A673 (cell line): ENCODE measurements around the gene AP2B1.

Experiments
- EZH2 ChIP-seq: fragments of 200-600 bp; sonication (generic); IDR thresholded peaks from 2 replicates; pipeline ENCODE4 v1.6.1; 2017; ENCODE audit warnings: borderline replicate concordance, low read depth, mild to moderate bottlenecking, mixed read lengths, antibody characterized with exemption, low read length; ENCODE audit not compliant: poor library complexity, severe bottlenecking
- TF ChIP-seq, protein P1 (sequence below): fragments of 300-800, 200-600 bp; sonication (generic); conservative IDR thresholded peaks from 2 replicates; pipeline ENCODE4 v1.5.1; 2017; ENCODE audit warnings: low read depth, mild to moderate bottlenecking, antibody characterized with exemption, low read length, moderate library complexity, mixed read lengths

DNA sequence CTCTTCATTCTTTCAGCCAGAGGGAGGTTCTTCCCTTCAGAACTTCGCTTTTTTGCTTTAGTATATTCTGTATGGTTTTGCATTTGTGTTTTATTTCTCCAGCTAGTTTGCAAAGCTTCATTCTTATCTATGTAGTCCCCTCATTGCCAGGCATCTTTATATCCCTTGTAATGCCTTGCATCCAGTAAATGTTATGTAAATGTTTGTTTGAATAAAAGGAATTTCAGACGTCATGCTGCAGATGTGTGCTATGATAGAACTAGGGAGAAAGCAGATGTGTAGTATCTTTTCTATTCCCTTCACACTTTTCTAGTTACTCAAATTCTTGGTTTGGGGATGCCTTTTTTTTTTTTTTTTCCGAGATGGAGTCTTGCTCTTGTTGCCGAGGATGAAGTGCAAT is 81.7 kb downstream of the AP2B1 start:
- TF ChIP-seq, protein P1, sequence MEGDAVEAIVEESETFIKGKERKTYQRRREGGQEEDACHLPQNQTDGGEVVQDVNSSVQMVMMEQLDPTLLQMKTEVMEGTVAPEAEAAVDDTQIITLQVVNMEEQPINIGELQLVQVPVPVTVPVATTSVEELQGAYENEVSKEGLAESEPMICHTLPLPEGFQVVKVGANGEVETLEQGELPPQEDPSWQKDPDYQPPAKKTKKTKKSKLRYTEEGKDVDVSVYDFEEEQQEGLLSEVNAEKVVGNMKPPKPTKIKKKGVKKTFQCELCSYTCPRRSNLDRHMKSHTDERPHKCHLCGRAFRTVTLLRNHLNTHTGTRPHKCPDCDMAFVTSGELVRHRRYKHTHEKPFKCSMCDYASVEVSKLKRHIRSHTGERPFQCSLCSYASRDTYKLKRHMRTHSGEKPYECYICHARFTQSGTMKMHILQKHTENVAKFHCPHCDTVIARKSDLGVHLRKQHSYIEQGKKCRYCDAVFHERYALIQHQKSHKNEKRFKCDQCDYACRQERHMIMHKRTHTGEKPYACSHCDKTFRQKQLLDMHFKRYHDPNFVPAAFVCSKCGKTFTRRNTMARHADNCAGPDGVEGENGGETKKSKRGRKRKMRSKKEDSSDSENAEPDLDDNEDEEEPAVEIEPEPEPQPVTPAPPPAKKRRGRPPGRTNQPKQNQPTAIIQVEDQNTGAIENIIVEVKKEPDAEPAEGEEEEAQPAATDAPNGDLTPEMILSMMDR = no peak
- TF ChIP-seq EZH2 = no peak
